HEK293T (cell line): ENCODE measurements around the gene TEX51.

Experiments
- BHLHE40 ChIP-seq: fragments of 450-650 bp; IDR thresholded peaks from 2 replicates; pipeline ENCODE4 v1.6.1; 2016; ENCODE audit warnings: mild to moderate bottlenecking, moderate library complexity, borderline replicate concordance
- FOXK2 ChIP-seq: fragments of 450-650 bp; IDR thresholded peaks from 2 replicates; pipeline ENCODE4 v1.6.1; 2016; ENCODE audit warnings: mild to moderate bottlenecking
- FOXM1 ChIP-seq: fragments of 450-650 bp; IDR thresholded peaks from 2 replicates; pipeline ENCODE4 v1.6.1; 2017; ENCODE audit warnings: mild to moderate bottlenecking, borderline replicate concordance
- ZNF384 ChIP-seq: fragments of 450-650 bp; IDR thresholded peaks from 2 replicates; pipeline ENCODE4 v1.6.1; 2016

DNA sequence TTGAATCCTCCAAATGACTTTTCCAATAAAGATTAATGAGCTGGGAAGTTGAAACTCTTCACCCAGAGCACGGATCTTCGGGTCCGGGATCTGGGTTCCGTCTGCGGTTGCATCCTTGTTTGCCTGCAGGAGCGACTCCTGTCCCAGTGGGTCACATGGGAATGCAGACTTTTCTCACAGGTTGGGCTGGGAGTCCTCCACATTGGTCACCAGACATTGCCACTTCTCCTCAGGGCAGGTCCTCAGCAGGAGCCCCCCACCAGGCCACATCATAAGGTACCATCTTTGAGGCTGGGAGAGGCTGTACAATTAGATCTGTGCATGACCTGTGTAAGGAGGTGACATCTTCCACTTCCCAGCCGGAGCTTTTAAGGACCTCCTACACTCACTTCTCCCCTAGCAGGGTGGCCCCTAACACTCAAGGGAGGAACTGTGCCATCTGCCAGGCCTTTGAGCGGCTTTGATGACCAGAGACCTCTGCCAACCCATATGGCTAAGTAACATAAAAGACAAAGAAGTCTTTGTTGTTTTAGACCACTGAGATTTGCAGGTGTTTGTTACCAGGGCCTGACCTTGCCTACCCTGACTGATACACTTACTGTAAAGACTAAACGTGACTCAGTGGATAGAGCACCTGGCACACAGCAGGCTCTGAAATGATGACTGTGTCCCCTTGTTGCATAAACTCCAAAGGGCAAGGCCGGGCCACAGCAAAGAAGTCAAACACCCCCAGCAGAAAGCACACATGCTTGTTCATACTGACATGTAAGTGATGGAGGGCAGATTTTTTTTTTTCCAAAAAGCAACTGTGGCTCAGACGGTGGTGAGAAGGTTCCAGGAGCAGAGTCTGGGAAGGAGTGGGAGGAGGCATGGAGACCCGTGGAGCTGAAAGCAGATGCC lies 7.9 kb upstream of the TEX51 start:
- TF ChIP-seq FOXK2 (no peak), ZNF384 (no peak), BHLHE40 (no peak), FOXM1 (no peak)
